DOHH2 (cell line): ENCODE measurements around the gene MMEL1.
"Not testable (repeated sequence)": the region's sequence is repeated elsewhere in the genome, so short reads cannot be mapped to it uniquely, and the experiment has no call there.

Source experiments
- H3F3A ChIP-seq: fragments of 200-600 bp; sonication (generic), shearing (Covaris generic); 2 replicates; pipeline ENCODE4 v1.6.0; 2016; ENCODE audit warnings: antibody characterized with exemption, mild to moderate bottlenecking; ENCODE audit not compliant: control insufficient read depth, insufficient read depth
- H3K27ac ChIP-seq: fragments of 200-600 bp; sonication (generic); 2 replicates; pipeline ENCODE4 v1.5.1; 2014; ENCODE audit warnings: low read depth, mild to moderate bottlenecking, low read length, moderate library complexity
- H3K27me3 ChIP-seq: fragments of 200-600 bp; sonication (generic); 2 replicates; pipeline ENCODE4 v1.6.1; 2014; ENCODE audit warnings: mild to moderate bottlenecking, low read length, mixed read lengths; ENCODE audit not compliant: control insufficient read depth
- H3K36me3 ChIP-seq: fragments of 200-600 bp; sonication (generic); 2 replicates; pipeline ENCODE4 v1.6.1; 2014; ENCODE audit warnings: mild to moderate bottlenecking, low read length, moderate library complexity, mixed read lengths; ENCODE audit not compliant: control insufficient read depth
- H3K4me1 ChIP-seq: fragments of 200-600 bp; sonication (generic); 2 replicates; pipeline ENCODE4 v1.6.1; 2014; ENCODE audit warnings: mild to moderate bottlenecking, low read length, mixed read lengths; ENCODE audit not compliant: control insufficient read depth
- H3K4me2 ChIP-seq: fragments of 200-600 bp; sonication (generic); 2 replicates; pipeline ENCODE4 v1.6.0; 2014; ENCODE audit warnings: mild to moderate bottlenecking, low read length, moderate library complexity
- H3K4me3 ChIP-seq: fragments of 200-600 bp; sonication (generic); 2 replicates; pipeline ENCODE4 v1.5.1; 2014; ENCODE audit warnings: mild to moderate bottlenecking, low read length, mixed read lengths
- H3K79me2 ChIP-seq: fragments of 200-600 bp; sonication (generic); 2 replicates; pipeline ENCODE4 v1.6.1; 2014; ENCODE audit warnings: mild to moderate bottlenecking, low read length, mixed read lengths; ENCODE audit not compliant: control insufficient read depth
- H3K9me2 ChIP-seq: fragments of 200-600 bp; sonication (generic); replicated peaks from 2 replicates; pipeline ENCODE4 v1.6.1; 2014; ENCODE audit warnings: mild to moderate bottlenecking, low read length, mixed read lengths; ENCODE audit not compliant: control insufficient read depth
- H3K9me3 ChIP-seq: fragments of 200-600 bp; sonication (generic); 2 replicates; pipeline ENCODE4 v1.6.1; 2014; ENCODE audit warnings: antibody characterized with exemption, low read length, mixed read lengths; ENCODE audit not compliant: control insufficient read depth, insufficient read depth
- H4K20me1 ChIP-seq: fragments of 200-600 bp; sonication (generic); 2 replicates; pipeline ENCODE4 v1.6.0; 2014; ENCODE audit warnings: low read depth, mild to moderate bottlenecking, antibody characterized with exemption, low read length, moderate library complexity; ENCODE audit not compliant: control insufficient read depth, insufficient read depth

Gene MMEL1

DNA sequence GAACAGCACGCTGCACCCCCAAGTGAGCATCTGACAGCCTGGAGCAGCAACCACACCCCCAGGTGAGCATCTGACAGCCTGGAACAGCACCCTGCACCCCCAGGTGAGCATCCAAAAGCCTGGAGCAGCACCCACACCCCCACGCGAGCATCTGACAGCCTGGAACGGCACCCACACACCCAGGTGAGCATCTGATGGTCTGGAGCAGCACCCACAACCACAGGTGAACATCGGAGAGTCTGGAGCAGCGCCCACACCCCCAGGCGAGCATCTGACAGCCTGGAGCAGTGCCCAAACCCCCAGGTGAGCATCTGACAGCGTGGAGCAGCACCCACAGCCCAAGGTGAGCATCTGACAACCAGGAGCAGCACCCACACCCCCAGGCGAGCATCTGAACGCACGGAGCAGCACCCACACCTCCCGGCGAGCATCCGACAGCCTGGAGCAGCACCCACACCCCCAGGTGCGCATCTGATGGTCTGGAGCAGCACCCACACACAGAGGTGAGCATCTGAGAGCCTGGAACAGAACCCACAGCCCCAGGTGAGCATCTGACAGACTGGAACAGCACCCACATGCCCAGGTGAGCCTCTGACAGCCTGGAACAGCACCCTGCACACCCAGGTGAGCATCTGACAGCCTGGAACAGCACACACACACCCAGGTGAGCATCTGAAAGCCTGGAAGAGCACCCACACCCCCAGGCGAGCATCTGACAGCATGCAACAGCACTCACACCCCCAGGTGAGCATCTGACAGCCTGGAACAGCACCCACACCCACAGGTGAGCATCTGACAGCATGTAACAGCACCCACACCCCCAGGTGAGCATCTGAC, 23.0 kb upstream of the MMEL1 start:
- not testable (repeated sequence) for H3K27ac ChIP-seq, H3K27me3 ChIP-seq, H3K9me3 ChIP-seq, H3K4me3 ChIP-seq, H3K9me2 ChIP-seq, H3K4me1 ChIP-seq, H3K4me2 ChIP-seq, H3K36me3 ChIP-seq, H3K79me2 ChIP-seq, H3F3A ChIP-seq, H4K20me1 ChIP-seq

DNA sequence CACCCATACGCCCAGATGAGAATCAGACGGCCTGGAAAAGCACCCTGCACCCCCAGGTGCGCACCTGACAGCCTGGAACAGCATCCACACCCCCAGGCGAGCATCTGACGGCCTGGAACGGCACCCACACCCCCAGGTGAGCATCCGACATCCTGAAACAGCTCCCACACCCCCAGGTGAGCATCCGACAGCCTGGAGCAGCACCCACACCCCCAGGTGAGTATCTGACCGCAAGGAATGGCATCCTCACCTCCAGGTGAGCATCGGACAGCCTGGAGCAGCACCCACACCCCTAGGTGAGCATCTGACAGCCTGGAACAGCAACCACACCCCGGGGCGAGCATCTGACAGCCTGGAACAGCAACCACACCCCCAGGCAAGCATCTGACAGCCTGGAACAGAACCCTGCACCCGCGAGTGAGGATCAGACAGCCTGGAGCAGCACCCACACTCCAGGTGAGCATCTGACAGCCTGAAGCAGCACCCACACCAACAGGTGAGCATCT, 21.7 kb upstream of the MMEL1 start:
- H3K4me1 ChIP-seq, H3F3A ChIP-seq, H3K9me2 ChIP-seq, H3K4me2 ChIP-seq, H3K9me3 ChIP-seq, H3K36me3 ChIP-seq, H3K79me2 ChIP-seq, H3K27ac ChIP-seq, H4K20me1 ChIP-seq, H3K4me3 ChIP-seq, H3K27me3 ChIP-seq: not testable (repeated sequence)

DNA sequence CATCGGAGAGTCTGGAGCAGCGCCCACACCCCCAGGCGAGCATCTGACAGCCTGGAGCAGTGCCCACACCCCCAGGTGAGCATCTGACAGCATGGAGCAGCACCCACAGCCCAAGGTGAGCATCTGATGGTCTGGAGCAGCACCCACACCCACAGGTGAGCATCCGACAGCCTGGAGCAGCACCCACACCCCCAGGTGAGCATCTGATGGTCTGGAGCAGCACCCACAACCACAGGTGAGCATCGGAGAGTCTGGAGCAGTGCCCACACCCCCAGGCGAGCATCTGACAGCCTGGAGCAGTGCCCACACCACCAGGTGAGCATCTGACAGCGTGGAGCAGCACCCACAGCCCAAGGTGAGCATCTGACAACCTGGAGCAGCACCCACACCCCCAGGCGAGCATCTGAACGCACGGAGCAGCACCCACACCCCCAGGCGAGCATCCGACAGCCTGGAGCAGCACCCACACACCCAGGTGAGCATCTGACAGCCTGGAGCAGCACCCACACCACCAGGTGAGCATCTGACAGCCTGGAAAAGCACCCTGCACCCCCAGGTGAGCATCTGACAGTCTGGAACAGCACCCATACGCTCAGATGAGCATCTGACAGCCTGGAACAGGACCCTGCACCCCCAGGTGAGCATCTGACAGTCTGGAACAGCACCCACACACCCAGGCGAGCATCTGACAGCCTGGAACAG, 21.1 kb upstream of the MMEL1 start:
- H4K20me1 ChIP-seq, H3K36me3 ChIP-seq, H3K4me2 ChIP-seq, H3K79me2 ChIP-seq, H3F3A ChIP-seq, H3K27me3 ChIP-seq, H3K4me3 ChIP-seq, H3K9me2 ChIP-seq, H3K27ac ChIP-seq, H3K9me3 ChIP-seq, H3K4me1 ChIP-seq: not testable (repeated sequence)

DNA sequence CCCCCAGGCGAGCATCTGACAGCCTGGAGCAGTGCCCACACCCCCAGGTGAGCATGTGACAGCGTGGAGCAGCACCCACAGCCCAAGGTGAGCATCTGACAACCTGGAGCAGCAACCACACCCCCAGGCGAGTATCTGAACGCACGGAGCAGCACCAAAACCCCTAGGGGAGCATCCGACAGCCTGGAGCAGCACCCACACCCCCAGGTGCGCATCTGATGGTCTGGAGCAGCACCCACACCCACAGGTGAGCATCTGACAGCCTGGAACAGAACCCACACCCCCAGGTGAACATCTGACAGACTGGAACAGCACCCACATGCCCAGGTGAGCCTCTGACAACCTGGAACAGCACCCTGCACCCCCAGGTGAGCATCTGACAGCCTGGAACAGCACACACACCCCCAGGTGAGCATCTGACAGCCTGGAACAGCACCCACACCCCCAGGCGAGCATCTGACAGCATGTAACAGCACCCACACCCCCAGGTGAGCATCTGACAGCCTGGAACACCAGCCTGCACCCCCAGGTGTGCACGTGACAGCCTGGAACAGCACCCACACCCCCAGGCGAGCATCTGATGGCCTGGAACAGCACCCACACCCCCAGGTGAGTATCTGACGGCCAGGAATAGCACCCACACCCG, 20.2 kb upstream of the MMEL1 start:
- H3K79me2 ChIP-seq, H3K27ac ChIP-seq, H3K36me3 ChIP-seq, H4K20me1 ChIP-seq, H3K4me1 ChIP-seq, H3K9me3 ChIP-seq, H3K27me3 ChIP-seq, H3F3A ChIP-seq, H3K4me3 ChIP-seq, H3K9me2 ChIP-seq, H3K4me2 ChIP-seq: not testable (repeated sequence)

DNA sequence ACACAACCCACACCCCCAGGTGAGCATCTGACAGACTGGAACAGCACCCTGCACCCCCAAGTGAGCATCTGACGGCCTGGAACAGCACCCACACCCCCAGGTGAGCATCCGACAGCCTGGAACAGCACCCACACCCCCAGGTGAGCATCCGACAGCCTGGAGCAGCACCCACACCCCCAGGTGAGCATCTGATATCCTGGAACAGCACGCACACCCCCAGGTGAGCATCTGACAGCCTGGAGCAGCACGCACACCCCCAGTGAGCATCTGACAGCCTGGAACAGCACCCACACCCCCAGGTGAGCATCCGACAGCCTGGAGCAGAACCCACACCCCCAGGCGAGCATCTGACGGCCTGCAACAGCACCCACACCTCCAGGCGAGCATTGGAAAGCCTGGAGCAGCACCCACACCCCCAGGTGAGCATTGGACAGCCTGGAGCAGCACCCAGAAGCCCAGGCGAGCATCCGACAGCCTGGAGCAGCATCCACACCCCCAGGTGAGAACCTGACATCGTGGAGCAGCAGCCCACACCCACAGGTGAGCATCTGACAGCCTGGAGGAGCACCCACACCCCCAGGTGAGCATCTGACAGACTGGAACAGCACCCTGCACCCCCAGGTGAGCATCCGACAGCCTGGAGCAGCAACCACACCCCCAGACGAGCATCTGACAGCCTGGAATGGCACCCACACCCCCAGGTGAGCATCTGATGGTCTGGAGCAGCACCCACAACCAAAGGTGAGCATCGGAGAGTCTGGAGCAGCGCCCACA, 19.5 kb upstream of the MMEL1 start:
- not testable (repeated sequence) for H3K9me2 ChIP-seq, H3K4me2 ChIP-seq, H3K36me3 ChIP-seq, H4K20me1 ChIP-seq, H3K9me3 ChIP-seq, H3K4me1 ChIP-seq, H3K79me2 ChIP-seq, H3F3A ChIP-seq, H3K27me3 ChIP-seq, H3K27ac ChIP-seq, H3K4me3 ChIP-seq
